ENCODE data around the gene PPP3CA. TPM values are rescaled to one million over a fixed set of nuclear protein-coding genes. Genes with fewer than 3 reads are reported as not detected.

Gene PPP3CA
- total RNA-seq, 2 experiments from 2014 or later = 12.9 to 13.8 TPM

GRCh38 chr4:101295691-101296090, 51.6 kb downstream of the PPP3CA start:
- Mint-ChIP-seq H3K9me3 (no peaks in the 10 kb centered on the region), H3K4me1 (ENCODE audit: low read depth) (peaks cover 37% of the 10 kb centered on the region), H3K36me3 (ENCODE audit: low read depth) (no peaks in the 10 kb centered on the region), H3K4me3 (no peak overlapping the region), H3K27ac (no peak overlapping the region), H3K27me3 (no peaks in the 10 kb centered on the region)
- H3K27me3 ChIP-seq (ENCODE audit: control insufficient read depth in 1 of 2, insufficient read depth in 2 of 2, low read length in 2 of 2) = no peaks in the 10 kb centered on the region
- no peak overlapping the region for H3K27ac ChIP-seq (ENCODE audit: low read depth in 1 of 2, low read length in 2 of 2)
- ChIA-PET CTCF (no interaction called here), POLR2A (no interaction called here)
- no peaks in the 10 kb centered on the region for H3K4me1 ChIP-seq (ENCODE audit: insufficient read depth, low read length)
- DNase-seq (no peak), ATAC-seq (ENCODE audit: poor library complexity) (no peak)
- no peak overlapping the region for H3K4me3 ChIP-seq (ENCODE audit: low read length)
- no peaks in the 10 kb centered on the region for H3K36me3 ChIP-seq (ENCODE audit: insufficient read depth, low read length)
- intact Hi-C loops (cut with DNase I, micrococcal nuclease) = no loop called here
- no peak for TF ChIP-seq CTCF (IDR thresholded peaks at IDR 0.05)
- peaks cover 0 to 5% of the 10 kb centered on the region in 2 experiments for H3K9me3 ChIP-seq (ENCODE audit: control insufficient read depth in 1 of 2, insufficient read depth in 1 of 2, low read length in 2 of 2)

GRCh38 chr4:101294597-101294996, 52.7 kb downstream of the PPP3CA start:
- CTCF ChIA-PET = no interaction called here
- no peaks in the 10 kb centered on the region for H3K9me3 Mint-ChIP-seq
- POLR2A ChIA-PET = no interaction called here

GRCh38 chr4:101292901-101293300, 54.4 kb downstream of the PPP3CA start:
- H3K36me3 ChIP-seq (ENCODE audit: insufficient read depth, low read length) = no peaks in the 10 kb centered on the region
- H3K9me3 Mint-ChIP-seq = no peaks in the 10 kb centered on the region
- CTCF ChIA-PET = no interaction called here
- H3K27me3 Mint-ChIP-seq = no peaks in the 10 kb centered on the region
- no peaks in the 10 kb centered on the region for H3K4me1 ChIP-seq (ENCODE audit: insufficient read depth, low read length)
- H3K27me3 ChIP-seq (ENCODE audit: control insufficient read depth in 1 of 2, insufficient read depth in 2 of 2, low read length in 2 of 2) = no peaks in the 10 kb centered on the region
- no peak overlapping the region for H3K4me3 ChIP-seq (ENCODE audit: low read length)
- no peak overlapping the region for H3K4me3 Mint-ChIP-seq
- POLR2A ChIA-PET = interaction anchor here (0.8 kb wide), 1 partner anchor 54 kb away, joined by 4 read pairs; no protein-coding TSS in a partner anchor
- no peak for TF ChIP-seq CTCF (IDR thresholded peaks at IDR 0.05)
- no peaks in the 10 kb centered on the region for H3K36me3 Mint-ChIP-seq (ENCODE audit: low read depth)
- no peak overlapping the region for H3K27ac ChIP-seq (ENCODE audit: low read depth in 1 of 2, low read length in 2 of 2)
- intact Hi-C loops (cut with DNase I, micrococcal nuclease) = no loop called here
- H3K27ac Mint-ChIP-seq = no peak overlapping the region
- peaks cover 0 to 5% of the 10 kb centered on the region in 2 experiments for H3K9me3 ChIP-seq (ENCODE audit: control insufficient read depth in 1 of 2, insufficient read depth in 1 of 2, low read length in 2 of 2)
- H3K4me1 Mint-ChIP-seq (ENCODE audit: low read depth) = peaks cover 54% of the 10 kb centered on the region
- ATAC-seq (ENCODE audit: poor library complexity) = no peak
- no peak for DNase-seq

More at GRCh38 chr4:101294597-101294996, 52.7 kb downstream of the PPP3CA start:
- Histone ChIP-seq H3K9me3 (ENCODE audit: control insufficient read depth in 1 of 2, insufficient read depth in 1 of 2, low read length in 2 of 2) (peaks cover 0 to 5% of the 10 kb centered on the region in 2 experiments), H3K27ac (ENCODE audit: low read depth in 1 of 2, low read length in 2 of 2) (no peak overlapping the region), H3K36me3 (ENCODE audit: insufficient read depth, low read length) (no peaks in the 10 kb centered on the region), H3K4me3 (ENCODE audit: low read length) (no peak overlapping the region), H3K4me1 (ENCODE audit: insufficient read depth, low read length) (no peaks in the 10 kb centered on the region), H3K27me3 (ENCODE audit: control insufficient read depth in 1 of 2, insufficient read depth in 2 of 2, low read length in 2 of 2) (no peaks in the 10 kb centered on the region)
- H3K27ac Mint-ChIP-seq = no peak overlapping the region
- no peak for DNase-seq
- intact Hi-C loops (cut with DNase I, micrococcal nuclease) = no loop called here
- no peak for TF ChIP-seq CTCF (IDR thresholded peaks at IDR 0.05)
- no peak overlapping the region for H3K4me3 Mint-ChIP-seq
- no peak for ATAC-seq (ENCODE audit: poor library complexity)
- peaks cover 39% of the 10 kb centered on the region for H3K4me1 Mint-ChIP-seq (ENCODE audit: low read depth)
- H3K36me3 Mint-ChIP-seq (ENCODE audit: low read depth) = no peaks in the 10 kb centered on the region
- no peaks in the 10 kb centered on the region for H3K27me3 Mint-ChIP-seq

Data from CD4-positive, alpha-beta T cell (primary cell).